OCI-LY1 (cell line): ENCODE measurements around the gene MACROD2.

ENCODE experiments used
- EZH2 ChIP-seq: fragments of 200-600 bp; sonication (generic), shearing (Covaris generic); IDR thresholded peaks from 2 replicates; pipeline ENCODE4 v1.8.0; 2017; ENCODE audit warnings: borderline replicate concordance, mixed run types, mild to moderate bottlenecking, antibody characterized with exemption, low read length, moderate library complexity, mixed read lengths
- TF ChIP-seq, protein P1 (sequence below): fragments of 200-600 bp; sonication (generic), shearing (Covaris generic); IDR thresholded peaks from 2 replicates; pipeline ENCODE4 v1.5.1; 2017; ENCODE audit warnings: mild to moderate bottlenecking, antibody characterized with exemption, low read length, moderate library complexity, mixed read lengths

DNA sequence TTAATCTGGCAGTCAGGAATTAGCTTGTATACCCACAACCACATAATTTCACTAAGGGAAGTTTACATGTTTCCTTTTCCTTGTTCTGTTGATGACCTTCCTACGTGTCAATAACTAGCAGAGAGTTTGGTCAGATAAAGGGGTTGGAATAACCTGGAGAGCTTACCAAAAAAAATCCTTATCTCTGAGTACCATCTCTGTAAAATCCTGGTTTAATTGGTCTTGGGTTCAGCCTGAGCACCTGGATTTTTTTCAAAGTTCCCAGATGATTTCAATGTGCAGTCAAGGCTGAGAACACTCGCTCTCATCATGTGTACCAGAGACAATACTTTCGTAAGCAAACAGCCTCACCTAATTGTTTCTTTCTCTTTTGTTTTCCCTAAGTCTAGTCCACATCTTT lies 825.9 kb downstream of the MACROD2 start:
- TF ChIP-seq, protein P1, sequence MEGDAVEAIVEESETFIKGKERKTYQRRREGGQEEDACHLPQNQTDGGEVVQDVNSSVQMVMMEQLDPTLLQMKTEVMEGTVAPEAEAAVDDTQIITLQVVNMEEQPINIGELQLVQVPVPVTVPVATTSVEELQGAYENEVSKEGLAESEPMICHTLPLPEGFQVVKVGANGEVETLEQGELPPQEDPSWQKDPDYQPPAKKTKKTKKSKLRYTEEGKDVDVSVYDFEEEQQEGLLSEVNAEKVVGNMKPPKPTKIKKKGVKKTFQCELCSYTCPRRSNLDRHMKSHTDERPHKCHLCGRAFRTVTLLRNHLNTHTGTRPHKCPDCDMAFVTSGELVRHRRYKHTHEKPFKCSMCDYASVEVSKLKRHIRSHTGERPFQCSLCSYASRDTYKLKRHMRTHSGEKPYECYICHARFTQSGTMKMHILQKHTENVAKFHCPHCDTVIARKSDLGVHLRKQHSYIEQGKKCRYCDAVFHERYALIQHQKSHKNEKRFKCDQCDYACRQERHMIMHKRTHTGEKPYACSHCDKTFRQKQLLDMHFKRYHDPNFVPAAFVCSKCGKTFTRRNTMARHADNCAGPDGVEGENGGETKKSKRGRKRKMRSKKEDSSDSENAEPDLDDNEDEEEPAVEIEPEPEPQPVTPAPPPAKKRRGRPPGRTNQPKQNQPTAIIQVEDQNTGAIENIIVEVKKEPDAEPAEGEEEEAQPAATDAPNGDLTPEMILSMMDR: no peak
- TF ChIP-seq EZH2: no peak
